ENCODE results near the gene RRP8. TPM values are rescaled to one million over a fixed set of nuclear protein-coding genes. Genes with fewer than 3 reads are reported as not detected.

Gene RRP8
- total and polyA plus RNA-seq, 9 of the 15 experiments (the other 6 are each of a cell fraction or from before 2014, with no cell fraction given) = 5.7 to 47.3 (median 32.6) TPM

DNA sequence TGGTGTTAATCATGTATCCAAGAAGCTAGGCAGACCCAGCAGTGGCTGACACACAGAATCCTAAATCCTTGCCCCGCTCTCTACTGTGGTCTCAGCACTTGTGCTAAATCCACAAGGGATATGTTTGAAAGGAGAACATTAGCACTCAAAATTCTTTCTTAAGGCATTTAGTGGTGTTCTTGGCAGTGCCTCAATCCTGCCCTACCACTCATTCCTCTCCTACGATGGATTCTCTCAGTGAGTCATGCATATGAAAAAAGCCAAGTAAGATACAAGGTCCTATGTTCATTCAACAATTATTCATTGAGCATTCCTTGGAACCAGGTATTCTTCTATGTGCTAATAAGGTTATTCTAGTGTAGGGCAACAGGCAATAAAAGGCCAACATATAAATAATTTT is 31.2 kb downstream of the RRP8 start:
- in situ Hi-C loops (cut with MboI) (no loop called here), intact Hi-C loops (cut with micrococcal nuclease) (no loop called here)
- H3K27ac ChIP-seq (ENCODE audit: extremely low read depth, low read depth, low read length) = no peak overlapping the region
- H4K20me1 ChIP-seq (replicated peaks; ENCODE audit: control insufficient read depth, insufficient read depth, low read length) = no peaks in the 10 kb centered on the region
- H3K4me2 ChIP-seq (ENCODE audit: insufficient read depth, low read length) = no peak overlapping the region
- no peak for ATAC-seq
- H3K4me1 ChIP-seq (replicated peaks in 1 of 2; ENCODE audit: control insufficient read depth in 2 of 2, insufficient read depth in 2 of 2, low read length in 2 of 2) = peaks cover 37 to 43% of the 10 kb centered on the region in 2 experiments
- H3K9me1 ChIP-seq (ENCODE audit: control insufficient read depth, insufficient read depth, low read length) = peaks cover 8% of the 10 kb centered on the region
- CTCF ChIA-PET (ENCODE audit: low intra/inter-chr PET ratio) = no interaction called here
- TF ChIP-seq, protein P1, sequence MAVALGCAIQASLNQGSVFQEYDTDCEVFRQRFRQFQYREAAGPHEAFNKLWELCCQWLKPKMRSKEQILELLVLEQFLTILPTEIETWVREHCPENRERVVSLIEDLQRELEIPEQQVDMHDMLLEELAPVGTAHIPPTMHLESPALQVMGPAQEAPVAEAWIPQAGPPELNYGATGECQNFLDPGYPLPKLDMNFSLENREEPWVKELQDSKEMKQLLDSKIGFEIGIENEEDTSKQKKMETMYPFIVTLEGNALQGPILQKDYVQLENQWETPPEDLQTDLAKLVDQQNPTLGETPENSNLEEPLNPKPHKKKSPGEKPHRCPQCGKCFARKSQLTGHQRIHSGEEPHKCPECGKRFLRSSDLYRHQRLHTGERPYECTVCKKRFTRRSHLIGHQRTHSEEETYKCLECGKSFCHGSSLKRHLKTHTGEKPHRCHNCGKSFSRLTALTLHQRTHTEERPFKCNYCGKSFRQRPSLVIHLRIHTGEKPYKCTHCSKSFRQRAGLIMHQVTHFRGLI (CRISPR knock-in tag; IDR thresholded peaks at IDR 0.05) = no peak
- TF ChIP-seq, protein P2, sequence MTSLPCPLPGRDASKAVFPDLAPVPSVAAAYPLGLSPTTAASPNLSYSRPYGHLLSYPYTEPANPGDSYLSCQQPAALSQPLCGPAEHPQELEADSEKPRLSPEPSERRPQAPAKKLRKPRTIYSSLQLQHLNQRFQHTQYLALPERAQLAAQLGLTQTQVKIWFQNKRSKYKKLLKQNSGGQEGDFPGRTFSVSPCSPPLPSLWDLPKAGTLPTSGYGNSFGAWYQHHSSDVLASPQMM (CRISPR knock-in tag; IDR thresholded peaks at IDR 0.05) = no peak
- BruUV-seq (replicated peaks) = no TSS peak
- WGBS (ENCODE audit: insufficient coverage, low coverage, missing lambda C conversion rate) = 73% methylated on average over 2 of the region's 2 CpGs
- no peak overlapping the region for H3K9ac ChIP-seq (ENCODE audit: insufficient read depth in 1 of 2, low read depth in 2 of 2, low read length in 2 of 2)
- H2AFZ ChIP-seq (ENCODE audit: low read depth, low read length) = no peak overlapping the region
- POLR2A ChIA-PET = interaction anchor here (1.1 kb wide), 1 partner anchor 39 kb away, joined by 3 read pairs; the partner anchor contains the start of gene TAF10
- H3K79me2 ChIP-seq (ENCODE audit: control insufficient read depth, insufficient read depth, low read length) = no peaks in the 10 kb centered on the region
- no peak for DNase-seq (ENCODE audit: extremely low read depth in 1 of 4, low spot score in 3 of 4)
- no peak for FAIRE-seq
- no peak overlapping the region for H3K4me3 ChIP-seq
- H3K27me3 ChIP-seq (ENCODE audit: control insufficient read depth in 2 of 2, insufficient read depth in 2 of 2, low read length in 2 of 2) = no peaks in the 10 kb centered on the region
- no peaks in the 10 kb centered on the region for H3K36me3 ChIP-seq (ENCODE audit: control insufficient read depth, insufficient read depth, low read length)
- no peaks in the 10 kb centered on the region for H3K9me3 ChIP-seq (replicated peaks; ENCODE audit: control insufficient read depth, insufficient read depth, low read depth, low read length)

DNA sequence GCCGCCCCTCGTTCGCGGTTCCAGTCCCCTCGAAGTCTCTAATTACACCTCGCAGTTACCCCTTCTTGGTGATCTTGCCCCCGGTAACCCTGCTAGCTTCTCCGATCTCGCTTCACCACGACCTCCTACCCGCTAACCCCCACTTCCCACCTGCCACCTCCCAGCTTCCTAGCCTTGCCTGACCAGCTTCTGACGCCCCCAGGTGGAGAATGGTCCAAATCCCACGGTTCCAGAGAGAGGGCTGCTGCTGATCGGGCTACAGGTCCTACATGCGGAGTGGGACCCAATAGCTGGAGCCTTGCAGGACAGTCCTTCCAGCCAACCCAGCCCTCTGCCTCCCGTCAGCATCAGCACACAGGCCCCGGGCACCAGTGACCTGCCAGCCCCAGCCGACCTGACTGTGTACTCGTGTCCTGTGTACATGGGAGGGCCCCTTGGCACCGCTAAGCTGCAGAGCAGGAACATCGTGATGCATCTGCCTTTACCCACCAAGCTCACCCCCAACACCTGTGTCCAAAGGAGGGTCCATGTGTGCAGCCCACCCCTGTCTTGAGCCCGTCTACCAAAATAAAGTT is 31.9 kb downstream of the RRP8 start:
- Histone ChIP-seq H3K4me3 (no peak overlapping the region), H4K20me1 (replicated peaks; ENCODE audit: control insufficient read depth, insufficient read depth, low read length) (no peaks in the 10 kb centered on the region), H3K4me2 (ENCODE audit: insufficient read depth, low read length) (no peak overlapping the region), H3K9me3 (replicated peaks; ENCODE audit: control insufficient read depth, insufficient read depth, low read depth, low read length) (no peaks in the 10 kb centered on the region), H3K79me2 (ENCODE audit: control insufficient read depth, insufficient read depth, low read length) (no peaks in the 10 kb centered on the region), H3K4me1 (replicated peaks in 1 of 2; ENCODE audit: control insufficient read depth in 2 of 2, insufficient read depth in 2 of 2, low read length in 2 of 2) (peaks cover 30 to 45% of the 10 kb centered on the region in 2 experiments), H3K9me1 (ENCODE audit: control insufficient read depth, insufficient read depth, low read length) (peaks cover 8% of the 10 kb centered on the region), H2AFZ (ENCODE audit: low read depth, low read length) (no peak overlapping the region), H3K27ac (ENCODE audit: extremely low read depth, low read depth, low read length) (no peak overlapping the region), H3K36me3 (ENCODE audit: control insufficient read depth, insufficient read depth, low read length) (no peaks in the 10 kb centered on the region), H3K27me3 (ENCODE audit: control insufficient read depth in 2 of 2, insufficient read depth in 2 of 2, low read length in 2 of 2) (no peaks in the 10 kb centered on the region), H3K9ac (ENCODE audit: insufficient read depth in 1 of 2, low read depth in 2 of 2, low read length in 2 of 2) (no peak overlapping the region; a peak in 1 of 4 replicates)
- WGBS (ENCODE audit: insufficient coverage, low coverage, missing lambda C conversion rate) = 91% methylated on average over 17 of the region's 22 CpGs
- in situ Hi-C loops (cut with MboI) (no loop called here), intact Hi-C loops (cut with micrococcal nuclease) (no loop called here)
- BruUV-seq (replicated peaks) = no TSS peak
- ChIA-PET POLR2A (interaction anchor here (1.1 kb wide), 1 partner anchor 40 kb away, joined by 3 read pairs; the partner anchor contains the start of gene TAF10), CTCF (ENCODE audit: low intra/inter-chr PET ratio) (no interaction called here)
- DNase-seq (ENCODE audit: extremely low read depth in 1 of 4, low spot score in 3 of 4) (no peak), FAIRE-seq (no peak), ATAC-seq (no peak)
- TF ChIP-seq CREBBP (IDR thresholded peaks at IDR 0.05; ENCODE audit: low read depth, low read length) = no peak
- TF ChIP-seq GTF2E2 (tag; IDR thresholded peaks at IDR 0.05) = no peak
- TF ChIP-seq, protein P3, sequence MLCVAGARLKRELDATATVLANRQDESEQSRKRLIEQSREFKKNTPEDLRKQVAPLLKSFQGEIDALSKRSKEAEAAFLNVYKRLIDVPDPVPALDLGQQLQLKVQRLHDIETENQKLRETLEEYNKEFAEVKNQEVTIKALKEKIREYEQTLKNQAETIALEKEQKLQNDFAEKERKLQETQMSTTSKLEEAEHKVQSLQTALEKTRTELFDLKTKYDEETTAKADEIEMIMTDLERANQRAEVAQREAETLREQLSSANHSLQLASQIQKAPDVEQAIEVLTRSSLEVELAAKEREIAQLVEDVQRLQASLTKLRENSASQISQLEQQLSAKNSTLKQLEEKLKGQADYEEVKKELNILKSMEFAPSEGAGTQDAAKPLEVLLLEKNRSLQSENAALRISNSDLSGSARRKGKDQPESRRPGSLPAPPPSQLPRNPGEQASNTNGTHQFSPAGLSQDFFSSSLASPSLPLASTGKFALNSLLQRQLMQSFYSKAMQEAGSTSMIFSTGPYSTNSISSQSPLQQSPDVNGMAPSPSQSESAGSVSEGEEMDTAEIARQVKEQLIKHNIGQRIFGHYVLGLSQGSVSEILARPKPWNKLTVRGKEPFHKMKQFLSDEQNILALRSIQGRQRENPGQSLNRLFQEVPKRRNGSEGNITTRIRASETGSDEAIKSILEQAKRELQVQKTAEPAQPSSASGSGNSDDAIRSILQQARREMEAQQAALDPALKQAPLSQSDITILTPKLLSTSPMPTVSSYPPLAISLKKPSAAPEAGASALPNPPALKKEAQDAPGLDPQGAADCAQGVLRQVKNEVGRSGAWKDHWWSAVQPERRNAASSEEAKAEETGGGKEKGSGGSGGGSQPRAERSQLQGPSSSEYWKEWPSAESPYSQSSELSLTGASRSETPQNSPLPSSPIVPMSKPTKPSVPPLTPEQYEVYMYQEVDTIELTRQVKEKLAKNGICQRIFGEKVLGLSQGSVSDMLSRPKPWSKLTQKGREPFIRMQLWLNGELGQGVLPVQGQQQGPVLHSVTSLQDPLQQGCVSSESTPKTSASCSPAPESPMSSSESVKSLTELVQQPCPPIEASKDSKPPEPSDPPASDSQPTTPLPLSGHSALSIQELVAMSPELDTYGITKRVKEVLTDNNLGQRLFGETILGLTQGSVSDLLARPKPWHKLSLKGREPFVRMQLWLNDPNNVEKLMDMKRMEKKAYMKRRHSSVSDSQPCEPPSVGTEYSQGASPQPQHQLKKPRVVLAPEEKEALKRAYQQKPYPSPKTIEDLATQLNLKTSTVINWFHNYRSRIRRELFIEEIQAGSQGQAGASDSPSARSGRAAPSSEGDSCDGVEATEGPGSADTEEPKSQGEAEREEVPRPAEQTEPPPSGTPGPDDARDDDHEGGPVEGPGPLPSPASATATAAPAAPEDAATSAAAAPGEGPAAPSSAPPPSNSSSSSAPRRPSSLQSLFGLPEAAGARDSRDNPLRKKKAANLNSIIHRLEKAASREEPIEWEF (CRISPR knock-in tag; IDR thresholded peaks at IDR 0.05) = no peak

Data from K562 (cell line).